Activated T-cell treated with anti-CD3 and anti-CD28 coated beads for 48 hours (primary cell): ENCODE measurements around the gene ATP6V0E1.
"Not testable (repeated sequence)": the region's sequence is repeated elsewhere in the genome, so short reads cannot be mapped to it uniquely, and the experiment has no call there.

Experiments used
- DNase-seq: peaks from one replicate; pipeline ENCODE4 v3.0.0-alpha.2; 2020; ENCODE audit warnings: low read depth

Gene ATP6V0E1

DNA sequence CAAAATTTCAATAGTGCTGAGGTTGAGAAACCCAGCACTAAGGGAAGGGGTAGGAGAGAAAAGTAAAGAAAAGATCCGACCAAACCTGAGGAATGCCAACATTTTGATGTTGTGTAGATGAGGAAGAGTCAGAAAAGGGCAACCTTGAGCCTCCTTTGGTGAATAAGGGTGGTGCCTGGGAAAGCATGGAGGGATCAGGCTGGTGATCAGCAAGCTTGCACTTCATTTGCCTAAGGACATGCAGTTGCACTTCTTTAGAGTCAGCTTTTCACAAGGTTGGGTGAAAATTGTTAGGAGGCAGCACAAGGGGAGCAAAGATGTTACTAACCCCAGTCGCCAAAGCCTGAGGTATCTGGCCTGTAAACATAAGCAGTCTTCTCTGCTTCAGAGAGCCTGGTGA lies 20.4 kb downstream of the ATP6V0E1 start:
- no peak for DNase-seq

DNA sequence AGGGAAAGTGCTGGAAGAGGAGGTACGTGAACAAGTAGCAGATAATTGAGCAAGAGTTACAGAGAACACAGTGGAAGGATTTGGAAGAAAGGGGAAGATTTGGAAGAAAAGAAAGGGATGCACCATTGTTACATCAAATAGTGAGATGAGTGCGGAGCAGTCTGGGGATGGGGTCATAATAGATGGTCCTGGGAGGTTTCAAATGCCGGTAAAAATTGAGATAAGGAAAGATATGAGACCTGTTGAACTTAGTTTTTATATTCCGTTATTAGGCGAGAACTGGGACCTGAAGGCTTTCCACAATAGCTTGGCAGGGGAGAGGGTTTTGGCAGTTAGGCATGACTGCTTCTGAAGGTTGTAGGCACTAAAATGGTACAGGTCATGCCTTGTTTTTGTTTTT lies 20.9 kb downstream of the ATP6V0E1 start:
- no peak for DNase-seq

DNA sequence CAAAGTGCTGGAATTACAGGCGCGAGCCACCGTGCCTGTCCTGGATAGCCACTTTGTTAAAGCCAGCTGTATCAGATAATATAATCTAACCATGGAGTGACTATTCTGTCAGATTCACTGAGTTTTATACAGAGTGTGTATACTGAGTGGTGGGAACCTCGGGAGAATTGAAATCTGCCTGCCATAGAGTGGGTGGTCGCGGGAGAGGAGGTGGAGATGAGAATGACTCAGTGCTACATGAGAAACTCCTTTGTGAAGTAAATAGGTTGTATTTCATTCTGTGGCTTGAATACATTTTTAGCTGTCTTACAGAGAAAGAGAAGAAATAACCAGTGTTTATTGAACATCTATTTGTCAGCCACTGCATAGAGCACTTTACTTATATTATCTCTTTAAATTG lies 26.4 kb downstream of the ATP6V0E1 start:
- DNase-seq, result peak; percentile 19

DNA sequence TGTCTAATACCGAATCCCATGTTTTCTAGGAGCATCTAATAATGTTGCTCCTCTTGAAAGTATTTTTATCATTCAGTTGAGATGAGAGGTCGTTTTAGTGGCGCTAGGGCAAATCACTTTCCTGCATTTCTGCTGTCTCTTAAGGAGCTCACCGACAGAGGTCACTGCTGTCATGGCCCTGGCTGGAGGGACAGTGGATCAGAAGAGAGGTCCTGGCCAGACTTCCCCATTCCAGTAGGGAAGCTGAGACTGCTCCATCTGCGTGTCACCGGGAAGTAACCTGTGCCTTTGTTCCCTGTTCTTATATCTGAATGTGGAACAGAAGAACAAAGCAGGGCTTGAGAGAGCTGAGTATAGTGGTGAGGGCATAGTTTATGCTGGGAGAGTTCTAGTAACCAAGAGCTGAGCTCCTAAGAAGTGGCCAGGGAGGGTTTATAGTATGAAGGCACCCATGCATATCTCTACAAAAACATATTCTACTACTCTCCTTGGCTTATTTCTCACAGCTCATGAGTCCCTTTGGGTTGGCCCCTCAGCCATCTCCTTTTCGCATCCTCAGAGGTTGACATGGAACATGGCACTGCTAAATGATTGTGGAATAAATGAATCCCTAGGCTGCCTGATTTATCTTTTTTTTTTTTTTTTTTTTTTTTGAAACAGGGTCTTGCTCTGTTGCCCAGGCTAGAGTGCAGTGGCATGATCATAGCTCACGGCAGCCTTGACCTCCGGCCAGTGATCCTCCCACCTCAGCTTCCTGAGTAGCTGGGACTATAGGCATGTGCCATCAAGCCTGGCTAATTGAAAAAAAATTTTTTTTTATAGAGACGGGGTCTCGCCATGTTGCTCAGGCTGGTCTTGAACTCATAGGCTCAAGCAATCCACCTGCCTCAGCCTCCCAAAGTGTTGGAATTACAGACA lies 27.2 kb downstream of the ATP6V0E1 start:
- DNase-seq, result no peak

DNA sequence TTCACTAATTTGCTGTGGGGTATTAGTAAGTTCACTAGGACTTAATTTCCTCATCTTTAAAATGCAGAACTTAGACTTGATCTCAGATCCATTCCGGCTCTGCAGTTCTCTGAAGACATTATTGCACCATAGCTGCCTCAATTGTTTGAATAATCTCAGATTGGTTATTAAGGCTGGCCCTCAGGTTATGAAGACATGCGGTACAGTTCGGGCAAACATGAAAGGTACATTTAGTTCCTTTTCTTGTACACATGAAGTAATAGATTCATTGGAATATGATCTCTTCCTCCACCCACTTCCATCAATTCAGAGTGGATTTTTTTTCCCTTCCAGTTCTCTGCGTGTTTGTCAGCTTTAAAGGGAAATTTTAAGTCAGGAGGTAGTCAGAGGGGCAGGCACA lies 28.0 kb downstream of the ATP6V0E1 start:
- DNase-seq, result no peak

DNA sequence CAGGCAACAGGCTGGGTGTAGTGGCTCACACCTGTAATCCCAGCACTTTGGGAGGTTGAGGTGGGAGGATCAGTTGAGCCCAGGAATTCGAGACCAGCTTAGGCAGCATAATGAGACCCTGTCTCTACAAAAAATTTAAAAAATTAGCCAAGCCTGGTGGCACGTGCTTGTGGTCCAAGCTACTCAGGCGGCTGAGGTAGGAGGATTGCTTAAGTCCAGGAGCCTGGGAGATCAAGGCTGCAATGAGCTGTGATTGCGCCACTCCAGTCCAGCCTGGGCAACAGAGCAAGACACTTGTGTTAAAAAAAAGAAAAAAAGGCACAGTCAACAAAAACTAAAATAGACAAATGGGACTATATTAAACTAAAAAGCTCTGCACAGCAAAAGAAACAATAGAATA lies 29.3 kb downstream of the ATP6V0E1 start:
- no peak for DNase-seq

DNA sequence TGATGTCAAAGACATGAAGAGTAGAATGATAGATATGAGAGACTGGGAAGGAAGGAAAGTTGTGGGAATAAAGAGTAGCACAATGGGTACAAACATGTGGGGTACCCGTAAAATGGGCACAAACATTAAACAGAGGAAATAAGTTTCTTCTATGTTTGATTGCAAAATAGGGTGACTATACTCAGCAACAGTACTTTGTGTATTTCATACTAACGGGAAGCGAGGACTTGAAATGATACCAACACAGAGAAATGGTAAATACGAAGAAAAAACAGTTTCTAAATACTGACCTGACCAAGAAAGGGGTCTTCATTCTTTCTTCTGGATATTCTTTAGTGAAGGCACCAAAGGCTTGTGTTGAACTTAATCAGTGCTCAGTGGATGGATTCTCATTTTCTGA lies 31.1 kb downstream of the ATP6V0E1 start:
- DNase-seq, result no peak

DNA sequence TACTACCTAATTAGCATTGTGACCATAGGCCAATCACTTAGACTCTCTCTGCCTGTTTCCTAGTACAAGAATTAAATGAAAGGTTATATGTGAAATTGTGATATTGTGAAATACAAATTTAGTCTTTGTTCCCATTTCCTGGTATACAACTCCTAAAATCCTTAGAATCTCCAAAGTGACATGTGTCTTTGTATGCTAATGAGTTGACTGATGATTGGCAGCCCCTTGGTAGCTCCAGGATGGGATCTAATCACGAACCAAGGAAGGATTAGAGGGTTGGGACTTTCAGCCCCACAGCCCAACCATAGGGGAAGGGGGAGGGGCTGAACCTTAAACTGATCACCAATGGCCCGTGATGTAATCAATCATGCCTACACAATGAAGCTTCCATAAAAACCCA lies 31.6 kb downstream of the ATP6V0E1 start:
- no peak for DNase-seq

DNA sequence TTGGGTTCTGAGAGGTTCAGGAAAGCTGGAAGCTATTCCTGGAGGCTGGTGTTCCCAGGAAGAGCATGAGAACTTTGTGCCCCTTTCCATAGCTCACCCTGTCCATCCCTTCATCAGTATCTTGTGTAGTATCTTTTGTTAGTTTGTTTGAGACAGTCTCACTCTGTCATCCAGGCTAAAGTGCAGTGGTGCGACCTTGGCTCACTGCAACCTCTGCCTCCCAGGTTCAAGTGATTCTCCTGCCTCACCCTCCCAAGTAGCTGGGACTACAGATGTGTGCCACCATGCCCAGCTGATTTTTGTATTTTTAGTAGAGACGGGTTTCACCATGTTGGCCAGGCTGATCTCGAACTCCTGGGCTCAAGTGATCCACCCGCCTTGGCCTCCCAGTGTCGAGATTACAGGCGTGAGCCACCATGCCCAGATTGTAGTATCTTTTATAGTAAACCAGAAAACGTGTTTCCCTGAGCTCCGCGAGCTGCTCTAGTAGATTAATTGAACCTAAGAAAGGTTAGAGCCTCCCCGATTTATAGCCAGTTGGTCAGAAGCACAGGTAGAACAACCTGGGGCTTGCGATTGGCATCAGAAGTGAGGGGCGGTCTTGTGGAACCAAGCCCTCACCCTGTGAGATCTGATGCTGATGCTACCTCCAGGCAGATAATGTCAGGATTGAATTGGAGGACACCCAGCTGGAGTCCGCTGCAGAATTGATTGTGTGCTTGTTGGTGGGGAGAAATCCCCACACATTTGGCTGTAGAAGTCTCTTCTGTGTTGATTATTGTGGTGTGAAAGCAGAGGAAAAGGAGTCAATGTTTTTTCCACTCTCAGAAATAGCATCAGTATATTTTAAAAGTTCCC lies 32.3 kb downstream of the ATP6V0E1 start:
- DNase-seq, result no peak

DNA sequence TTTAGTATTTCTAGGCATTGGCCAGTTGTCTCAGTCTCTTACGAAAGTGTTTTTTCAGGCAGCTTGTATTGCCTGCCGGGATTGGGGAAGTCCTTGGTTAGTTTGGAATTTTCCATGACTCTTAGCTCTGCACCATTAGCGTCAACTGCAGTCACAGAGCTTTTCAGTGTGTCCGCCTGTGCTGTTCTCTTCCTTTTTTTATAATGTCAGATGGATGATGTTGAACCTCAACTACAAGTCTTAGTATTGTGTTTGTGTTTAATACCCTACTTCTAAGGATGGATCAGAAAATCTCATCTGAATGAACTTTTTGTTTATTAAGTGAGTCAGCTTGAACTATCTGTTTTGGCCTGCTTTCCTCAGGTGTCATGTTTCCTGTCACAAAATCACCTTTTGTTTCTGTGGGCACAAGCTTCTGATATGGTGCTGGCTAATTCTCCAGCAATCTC lies 33.1 kb downstream of the ATP6V0E1 start:
- no peak for DNase-seq

DNA sequence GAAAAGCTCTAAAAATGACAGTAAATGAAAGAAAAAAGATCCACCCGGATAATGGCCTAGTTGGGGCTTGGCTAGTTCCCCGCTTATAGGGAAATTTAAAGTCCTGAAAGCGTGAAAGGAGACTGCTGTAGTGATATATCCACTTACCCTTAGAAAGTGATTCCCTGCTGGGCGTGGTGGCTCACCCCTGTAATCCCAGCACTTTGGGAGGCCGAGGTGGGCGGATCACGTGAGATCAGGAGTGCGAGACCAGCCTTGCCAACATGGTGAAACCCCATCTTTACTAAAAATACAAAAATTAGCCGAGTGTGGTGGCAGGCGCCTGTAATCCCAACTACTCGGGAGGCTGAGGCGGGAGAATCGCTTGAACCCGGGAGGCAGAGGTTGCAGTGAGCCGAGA lies 33.5 kb downstream of the ATP6V0E1 start:
- DNase-seq, result not testable (repeated sequence)

DNA sequence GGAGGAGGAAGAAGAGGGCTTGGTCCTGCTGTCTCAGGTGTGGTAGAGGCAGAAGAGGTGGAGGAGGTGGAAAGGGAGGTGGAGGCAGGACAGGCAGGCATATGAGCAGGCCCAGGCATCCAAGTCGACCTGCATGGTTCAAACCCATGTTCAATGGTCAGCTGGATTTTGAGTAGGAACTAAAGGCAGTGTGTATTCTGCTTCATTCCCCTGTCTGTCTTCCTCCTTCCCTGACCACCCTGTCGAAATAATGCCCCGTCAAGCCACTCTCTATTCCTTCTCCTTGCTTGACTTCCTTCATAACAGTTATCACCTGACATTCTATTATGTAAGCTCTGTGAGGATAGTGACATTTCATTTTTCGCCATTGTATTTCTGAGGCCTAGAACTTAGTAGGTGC lies 34.8 kb downstream of the ATP6V0E1 start:
- DNase-seq, result no peak

DNA sequence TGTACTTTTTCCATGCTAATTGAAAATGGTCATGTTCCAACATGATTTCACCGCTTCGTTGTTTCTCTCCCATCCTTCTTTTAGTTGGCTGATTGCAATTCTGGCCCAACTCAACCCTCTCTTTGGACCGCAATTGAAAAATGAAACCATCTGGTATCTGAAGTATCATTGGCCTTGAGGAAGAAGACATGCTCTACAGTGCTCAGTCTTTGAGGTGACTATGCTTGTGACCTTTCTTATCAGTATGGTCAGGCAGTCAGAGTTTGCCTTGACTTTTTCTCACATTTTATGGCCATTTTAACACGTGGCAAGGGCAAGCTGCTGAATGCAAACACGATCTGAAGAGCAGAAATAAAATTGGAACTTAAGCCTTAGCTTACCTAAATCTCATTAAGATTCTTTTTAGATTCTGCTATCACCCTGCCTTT lies 36.6 kb downstream of the ATP6V0E1 start:
- no peak for DNase-seq

DNA sequence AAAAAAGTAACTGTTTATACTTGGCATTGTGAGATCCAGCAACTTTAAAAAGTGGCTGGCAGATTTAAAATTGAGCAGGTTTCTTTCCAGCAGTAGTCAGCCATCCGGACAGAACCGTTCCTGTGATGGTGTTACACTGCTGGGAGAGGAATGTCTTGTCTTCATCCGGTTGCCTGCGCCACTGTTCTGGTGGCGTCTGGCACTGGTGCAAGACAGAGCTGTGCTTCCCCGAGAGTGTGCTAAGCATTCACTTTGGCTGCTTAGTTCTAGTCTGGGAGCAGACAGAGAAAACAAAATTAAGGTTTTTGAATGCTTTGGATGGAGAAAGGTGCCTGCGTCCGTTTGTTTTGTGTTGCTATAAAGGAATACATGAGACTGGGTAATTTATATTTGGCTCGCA lies 37.1 kb downstream of the ATP6V0E1 start:
- DNase-seq, result no peak

DNA sequence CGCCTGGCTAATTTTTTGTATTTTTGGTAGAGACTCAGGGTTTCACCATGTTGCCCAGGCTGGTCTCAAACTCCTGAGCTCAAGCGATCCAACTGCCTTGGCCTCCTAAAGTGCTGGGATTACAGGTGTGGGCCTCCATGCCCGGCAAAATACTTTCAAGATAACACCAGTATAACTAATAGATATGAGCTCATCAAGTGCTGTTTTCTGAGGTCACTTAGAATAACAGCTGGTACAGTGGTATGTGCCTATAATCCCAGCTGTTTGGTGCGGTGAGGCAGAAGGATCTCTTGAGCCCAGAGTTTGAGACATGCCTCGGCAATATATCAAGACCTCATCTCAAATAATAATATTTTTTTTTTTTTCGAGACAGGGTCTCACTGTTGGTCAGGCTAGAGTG lies 42.1 kb downstream of the ATP6V0E1 start:
- no peak for DNase-seq

DNA sequence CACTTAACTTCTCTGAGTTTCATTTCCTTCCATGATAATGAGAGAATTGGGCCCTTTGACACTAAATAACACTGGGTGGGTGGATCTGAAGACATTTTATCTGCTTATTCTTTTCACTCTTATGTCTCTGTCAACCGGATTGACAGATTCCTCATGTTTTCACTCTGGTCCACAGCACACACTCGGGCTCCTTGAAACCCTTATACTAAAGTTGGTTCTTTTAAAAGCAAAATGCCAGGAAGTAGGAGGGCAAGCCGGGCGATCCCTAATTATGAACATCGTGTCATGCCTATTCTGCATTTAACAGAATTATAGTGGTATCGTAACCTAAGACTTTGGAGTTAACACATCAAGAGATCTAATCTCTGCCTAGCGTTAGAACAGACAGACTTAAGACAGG lies 44.3 kb downstream of the ATP6V0E1 start:
- DNase-seq, result no peak

DNA sequence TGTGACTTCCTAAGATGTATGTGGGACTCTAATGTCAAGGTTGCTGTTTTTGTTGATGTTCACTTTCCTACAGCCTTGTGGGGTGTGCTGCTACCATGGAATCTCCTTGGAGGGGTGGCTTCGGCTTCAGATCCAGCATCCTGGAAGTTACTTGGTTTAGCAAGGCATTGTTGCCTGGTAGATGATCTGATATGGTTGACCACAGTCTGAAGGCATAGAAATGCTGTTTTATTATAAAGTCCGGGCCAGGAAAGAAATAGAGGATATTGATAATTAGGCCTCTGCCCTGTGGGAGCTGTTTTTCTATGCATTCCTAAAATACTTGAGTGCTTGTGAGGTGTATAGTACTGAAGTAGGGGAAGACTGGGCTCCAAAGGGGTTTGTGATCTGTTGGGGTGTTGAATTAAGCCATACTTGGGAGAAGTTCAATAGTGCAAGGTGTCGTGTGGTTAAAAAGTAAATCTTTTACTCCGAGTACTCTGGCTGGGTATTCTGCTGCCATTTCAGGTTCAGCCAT lies 45.3 kb downstream of the ATP6V0E1 start:
- no peak for DNase-seq

DNA sequence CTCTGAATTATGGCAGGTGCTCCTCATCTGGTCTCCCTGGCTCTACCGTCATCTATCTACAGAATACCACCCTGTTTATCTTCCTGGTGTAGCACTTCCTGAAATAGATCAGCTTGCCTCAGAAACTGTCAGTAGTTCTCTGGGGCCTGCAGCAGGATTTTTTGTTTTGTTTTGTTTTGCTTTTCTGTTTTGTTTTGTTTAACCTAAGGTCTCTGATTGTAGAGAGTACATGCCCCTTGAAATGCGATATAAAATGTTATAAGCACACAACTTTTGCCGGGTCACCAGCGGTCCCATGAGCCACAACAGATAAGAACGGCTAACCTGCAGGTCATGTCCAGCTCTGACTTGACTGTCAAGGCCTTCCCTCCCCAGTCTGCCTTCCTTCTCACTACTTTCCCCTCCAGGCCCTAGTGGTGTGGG lies 45.9 kb downstream of the ATP6V0E1 start:
- DNase-seq, result no peak

DNA sequence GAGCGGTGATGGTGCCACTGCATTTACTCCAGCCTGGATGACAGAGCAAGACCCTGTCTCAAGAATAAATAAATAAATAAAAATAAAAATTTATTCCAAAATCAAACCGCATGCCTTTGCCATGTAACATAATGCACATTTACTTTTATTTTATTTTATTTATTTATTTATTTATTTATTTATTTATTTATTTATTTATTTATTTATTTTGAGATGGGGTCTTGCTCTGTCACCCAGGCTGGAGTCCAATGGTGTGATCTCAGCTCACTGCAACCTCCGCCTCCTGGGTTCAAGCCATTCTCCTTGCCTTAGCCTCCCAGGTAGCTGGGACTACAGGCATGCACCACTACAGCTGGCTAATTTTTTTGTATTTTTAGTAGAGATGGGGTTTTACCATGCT lies 48.5 kb downstream of the ATP6V0E1 start:
- DNase-seq, result not testable (repeated sequence)

DNA sequence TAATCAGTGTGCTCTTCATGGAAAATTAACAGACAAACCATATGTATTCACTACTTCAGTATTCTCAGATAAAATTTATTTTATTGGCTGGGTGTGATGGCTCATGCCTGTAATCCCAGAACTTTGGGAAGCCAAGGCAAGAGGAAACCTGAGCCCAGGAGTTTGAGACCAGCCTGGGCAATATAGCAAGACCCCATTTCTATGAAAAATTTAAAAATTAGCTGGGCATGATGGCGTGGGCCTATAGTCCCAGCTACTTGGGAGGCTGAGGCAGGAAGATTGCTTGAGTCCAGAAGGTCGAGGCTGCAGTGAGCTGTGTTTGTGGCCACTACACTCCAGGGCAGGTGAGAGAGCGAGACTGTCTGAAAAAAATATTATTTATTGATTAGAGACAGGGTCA lies 49.2 kb downstream of the ATP6V0E1 start:
- DNase-seq, result no peak

DNA sequence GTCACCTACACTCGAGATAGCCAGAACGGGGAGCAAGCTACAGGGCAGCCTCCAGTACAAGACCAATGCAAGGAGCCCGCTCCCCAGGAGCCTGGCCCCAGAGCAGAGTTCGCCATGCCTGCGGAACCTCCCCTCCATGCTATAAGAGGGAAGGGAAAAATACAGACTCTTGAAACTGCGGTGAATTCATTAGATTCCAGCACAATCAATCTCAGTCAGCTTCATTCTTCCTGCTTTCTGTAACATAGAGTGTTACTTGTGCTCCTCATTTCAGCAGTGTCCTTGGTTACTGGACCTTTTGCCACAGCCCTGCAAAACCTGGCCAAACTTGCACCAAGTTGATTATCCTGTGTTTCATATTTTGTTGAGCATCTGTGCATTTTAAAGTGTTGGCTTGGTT lies 50.4 kb downstream of the ATP6V0E1 start:
- DNase-seq, result no peak

DNA sequence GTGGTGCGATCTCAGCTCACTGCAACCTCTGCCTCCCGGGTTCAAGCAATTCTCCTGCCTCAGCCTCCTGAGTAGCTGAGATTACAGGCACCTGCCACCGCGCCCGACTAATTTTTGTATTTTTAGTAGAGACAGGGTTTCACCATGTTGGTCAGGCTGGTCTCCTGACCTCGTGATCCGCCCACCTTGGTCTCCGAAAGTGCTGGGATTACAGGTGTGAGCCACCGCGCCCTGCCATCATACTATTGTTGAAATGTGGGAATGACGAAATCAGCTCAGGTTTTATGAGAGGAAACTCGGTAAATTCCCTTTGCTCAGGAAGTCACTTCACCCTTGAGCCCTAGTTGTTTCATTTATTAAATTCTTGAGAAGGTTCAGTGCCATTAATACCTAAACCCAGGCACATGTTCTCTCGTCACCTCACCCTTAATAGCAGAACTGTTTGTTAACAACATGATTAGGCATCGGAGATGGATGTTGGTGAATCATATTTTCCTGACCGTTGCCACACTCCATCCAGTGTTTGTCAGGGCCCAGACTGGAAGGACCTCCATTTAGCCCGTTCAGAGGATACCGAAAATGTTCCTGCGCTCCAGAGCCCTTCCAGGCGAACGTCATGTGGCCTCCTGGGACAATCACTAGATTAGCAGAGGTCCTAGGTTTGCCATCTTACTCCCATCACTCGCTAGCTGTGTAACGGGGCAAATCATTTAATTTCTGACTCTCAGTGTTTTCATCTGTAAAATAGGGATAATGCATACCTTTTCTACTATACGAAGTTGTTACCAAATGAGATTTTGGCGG lies 52.5 kb downstream of the ATP6V0E1 start:
- peak; percentile 49 for DNase-seq
